H9 (cell line): ENCODE results near the gene SLC13A5. TPM values are rescaled to one million over a fixed set of nuclear protein-coding genes. Genes with fewer than 3 reads are reported as not detected.

Experiments
- DNase-seq: peaks from one replicate; pipeline ENCODE4 v3.0.0-alpha.2; 2017
- H2AFZ ChIP-seq: one replicate; pipeline ENCODE4 v1.6.1; 2013; ENCODE audit warnings: mild to moderate bottlenecking, low read length, control low read depth, moderate library complexity
- H2AK5ac ChIP-seq: 2 replicates; pipeline ENCODE4 v1.6.1; 2013; ENCODE audit warnings: low read length, control low read depth, mixed read lengths; ENCODE audit not compliant: insufficient read length
- H2BK120ac ChIP-seq: one replicate; pipeline ENCODE4 v1.6.1; 2013; ENCODE audit warnings: low read depth, mild to moderate bottlenecking, low read length, control low read depth, inconsistent platforms; ENCODE audit not compliant: poor library complexity, severe bottlenecking
- H2BK12ac ChIP-seq: 2 replicates; pipeline ENCODE4 v1.6.1; 2013; ENCODE audit warnings: low read length, control low read depth, mixed read lengths, low read depth; ENCODE audit not compliant: insufficient read length
- H2BK15ac ChIP-seq: 2 replicates; pipeline ENCODE4 v1.6.1; 2013; ENCODE audit warnings: low read depth, low read length, control low read depth
- H2BK20ac ChIP-seq: one replicate; pipeline ENCODE4 v1.6.1; 2013; ENCODE audit warnings: low read depth, mild to moderate bottlenecking, low read length, control low read depth, inconsistent platforms; ENCODE audit not compliant: poor library complexity, severe bottlenecking
- H2BK5ac ChIP-seq: 2 replicates; pipeline ENCODE4 v1.6.1; 2013; ENCODE audit warnings: low read length, control low read depth, mixed read lengths; ENCODE audit not compliant: insufficient read length
- H3K14ac ChIP-seq: 2 replicates; pipeline ENCODE4 v1.6.1; 2013; ENCODE audit warnings: low read length, control low read depth; ENCODE audit not compliant: insufficient read depth
- H3K18ac ChIP-seq: 2 replicates; pipeline ENCODE4 v1.6.1; 2013; ENCODE audit warnings: low read depth, mild to moderate bottlenecking, mixed read lengths, low read length, control low read depth; ENCODE audit not compliant: insufficient read length
- H3K23ac ChIP-seq: 2 replicates; pipeline ENCODE4 v1.6.1; 2013; ENCODE audit warnings: low read length, control low read depth, mixed read lengths, low read depth; ENCODE audit not compliant: insufficient read length
- H3K23me2 ChIP-seq: 2 replicates; pipeline ENCODE4 v1.6.1; 2013; ENCODE audit warnings: low read depth, mild to moderate bottlenecking, mixed read lengths, low read length, control low read depth; ENCODE audit not compliant: insufficient read length, poor library complexity, severe bottlenecking
- H3K27ac ChIP-seq: 2 replicates; pipeline ENCODE4 v1.5.1; 2013; ENCODE audit warnings: low read length, control low read depth, mixed read lengths, low read depth; ENCODE audit not compliant: insufficient read length
- H3K27me3 ChIP-seq: 2 replicates; pipeline ENCODE4 v1.6.1; 2013; ENCODE audit warnings: low read length, control low read depth, inconsistent platforms; ENCODE audit not compliant: insufficient read depth
- H3K4ac ChIP-seq: 2 replicates; pipeline ENCODE4 v1.6.1; 2013; ENCODE audit warnings: low read depth, mild to moderate bottlenecking, control low read depth, inconsistent platforms, low read length, moderate library complexity
- H3K4me1 ChIP-seq: 2 replicates; pipeline ENCODE4 v1.6.1; 2013; ENCODE audit warnings: low read length, control low read depth, inconsistent platforms; ENCODE audit not compliant: insufficient read depth
- H3K4me2 ChIP-seq: 2 replicates; pipeline ENCODE4 v1.6.1; 2013; ENCODE audit warnings: low read length, control low read depth, mixed read lengths; ENCODE audit not compliant: insufficient read length, insufficient read depth
- H3K56ac ChIP-seq: 2 replicates; pipeline ENCODE4 v1.6.1; 2013; ENCODE audit warnings: low read depth, mild to moderate bottlenecking, mixed read lengths, low read length, control low read depth; ENCODE audit not compliant: insufficient read length
- H3K79me1 ChIP-seq: 2 replicates; pipeline ENCODE4 v1.6.1; 2013; ENCODE audit warnings: low read depth, mild to moderate bottlenecking, moderate library complexity, low read length, control low read depth, inconsistent platforms; ENCODE audit not compliant: insufficient read depth, poor library complexity, severe bottlenecking
- H3K79me2 ChIP-seq: 2 replicates; pipeline ENCODE4 v1.6.1; 2013; ENCODE audit warnings: low read length, control low read depth, inconsistent platforms; ENCODE audit not compliant: insufficient read depth
- H3K9ac ChIP-seq: 2 replicates; pipeline ENCODE4 v1.6.1; 2013; ENCODE audit warnings: low read length, control low read depth, mixed read lengths; ENCODE audit not compliant: insufficient read length; ENCODE audit errors: extremely low read depth
- H3K9me3 ChIP-seq: one replicate; pipeline ENCODE4 v1.6.1; 2013; ENCODE audit warnings: low read depth, low read length, inconsistent platforms; ENCODE audit not compliant: control insufficient read depth
- H3T11ph ChIP-seq: one replicate; pipeline ENCODE4 v1.6.1; 2013; ENCODE audit warnings: mild to moderate bottlenecking, low read length, control low read depth, inconsistent platforms
- H4K20me1 ChIP-seq: one replicate; pipeline ENCODE4 v1.6.1; 2013; ENCODE audit not compliant: control insufficient read depth, insufficient read length, insufficient read depth
- H4K5ac ChIP-seq: 2 replicates; pipeline ENCODE4 v1.6.1; 2013; ENCODE audit warnings: low read depth, mild to moderate bottlenecking, mixed read lengths, low read length, control low read depth; ENCODE audit not compliant: insufficient read length
- H4K8ac ChIP-seq: replicated peaks from 2 replicates; pipeline ENCODE4 v1.6.1; 2013; ENCODE audit warnings: low read length, control low read depth, mixed read lengths, low read depth; ENCODE audit not compliant: insufficient read length
- H4K91ac ChIP-seq: 2 replicates; pipeline ENCODE4 v1.6.1; 2013; ENCODE audit warnings: low read depth, mild to moderate bottlenecking, moderate library complexity, mixed read lengths, low read length, control low read depth; ENCODE audit not compliant: insufficient read length
- H3K27ac Mint-ChIP-seq, 3 experiments: 2 replicates in 2 of 3; 3 replicates in 1 of 3; pipeline ENCODE4 v1.8.0; 2020 to 2021; ENCODE audit warnings: mixed read lengths in 3 of 3, mild to moderate bottlenecking in 1 of 3, moderate library complexity in 1 of 3
- H3K27me3 Mint-ChIP-seq: 2 replicates; pipeline ENCODE4 v1.8.0; 2021; ENCODE audit warnings: low read depth, mild to moderate bottlenecking, moderate library complexity, mixed read lengths
- H3K36me3 Mint-ChIP-seq, 3 experiments: 2 replicates in 2 of 3; 3 replicates in 1 of 3; pipeline ENCODE4 v1.8.0; 2020 to 2021; ENCODE audit warnings: low read depth in 3 of 3, mixed read lengths in 3 of 3; ENCODE audit not compliant: insufficient read depth in 1 of 3
- H3K4me1 Mint-ChIP-seq, 2 experiments: 2 replicates each; pipeline ENCODE4 v1.8.0; 2020; ENCODE audit warnings: mixed read lengths in 2 of 2
- H3K4me3 Mint-ChIP-seq, 2 experiments: 2 replicates in 1 of 2; 3 replicates in 1 of 2; pipeline ENCODE4 v1.8.0; 2020 to 2021; ENCODE audit warnings: mild to moderate bottlenecking in 2 of 2, mixed read lengths in 2 of 2, moderate library complexity in 1 of 2
- H3K9me3 Mint-ChIP-seq, 2 experiments: 2 replicates in 1 of 2; 3 replicates in 1 of 2; pipeline ENCODE4 v1.8.0; 2020; ENCODE audit warnings: mild to moderate bottlenecking in 2 of 2, mixed read lengths in 2 of 2, moderate library complexity in 1 of 2
- CTCF ChIP-seq: fragments of 200-600 bp; sonication (generic); conservative IDR thresholded peaks from 3 replicates; pipeline ENCODE4 v1.8.0; 2021; ENCODE audit warnings: antibody characterized with exemption, mild to moderate bottlenecking
- WGBS: extraction: QIAGEN DNeasy Blood & Tissue Kit; methylation state at CpG from one replicate; pipeline ENCODE4 v1.1.7; 2013; ENCODE audit warnings: missing lambda C conversion rate, low lambda C conversion rate, mixed read lengths; ENCODE audit not compliant: insufficient read length; ENCODE audit errors: extremely low coverage; 5-methylcytosine and 5-hydroxymethylcytosine counted together
- total RNA-seq: library from RNA; stranded (reverse); gene quantifications from 2 replicates; pipeline ENCODE4 v1.2.1, GENCODE V29; 2021

Gene SLC13A5
- total RNA-seq, 1 experiment from 2014 or later = 1.6 TPM

DNA sequence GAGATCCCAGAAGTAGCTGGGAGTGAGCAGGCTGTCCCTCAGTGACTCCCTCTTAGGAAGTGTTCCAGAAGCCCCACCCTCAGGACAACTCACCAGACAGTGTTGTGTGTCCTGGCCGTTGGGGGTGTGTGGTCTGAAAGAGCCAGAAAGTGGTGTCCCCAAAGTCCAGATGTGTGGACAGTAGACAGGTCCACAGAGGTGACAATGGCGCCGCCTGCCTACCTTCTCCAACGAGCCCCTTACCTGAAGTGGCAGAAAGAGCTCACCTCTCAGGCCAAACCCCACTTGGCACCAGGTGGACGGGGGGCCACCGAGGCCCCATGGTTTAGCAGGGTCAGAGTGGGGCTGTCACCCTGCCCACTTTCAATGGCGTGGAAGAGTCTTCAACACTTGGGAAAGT, 41.7 kb downstream of the SLC13A5 start:
- Histone ChIP-seq H3K4me1 (no peaks in the 10 kb centered on the region), H3T11ph (no peak overlapping the region), H3K4ac (no peak overlapping the region), H3K23me2 (no peaks in the 10 kb centered on the region), H4K20me1 (no peaks in the 10 kb centered on the region), H3K23ac (no peak overlapping the region), H3K14ac (no peak overlapping the region), H3K9ac (no peak overlapping the region), H2BK12ac (no peak overlapping the region), H3K56ac (no peak overlapping the region), H3K27ac (no peak overlapping the region), H2AFZ (no peak overlapping the region), H4K8ac (no peak overlapping the region), H2AK5ac (no peak overlapping the region), H3K79me1 (no peaks in the 10 kb centered on the region), H4K5ac (no peak overlapping the region), H3K4me2 (no peak overlapping the region), H3K18ac (no peak overlapping the region), H2BK20ac (no peak overlapping the region), H3K9me3 (no peaks in the 10 kb centered on the region), H2BK5ac (no peak overlapping the region), H3K27me3 (no peaks in the 10 kb centered on the region; the same call in none of the 2 replicates), H2BK15ac (no peak overlapping the region), H4K91ac (no peak overlapping the region), H3K79me2 (no peaks in the 10 kb centered on the region), H2BK120ac (no peak overlapping the region)
- peaks cover 23% of the 10 kb centered on the region for H3K27me3 Mint-ChIP-seq
- no peak overlapping the region for H3K27ac Mint-ChIP-seq
- no peak for TF ChIP-seq CTCF
- H3K4me1 Mint-ChIP-seq = peaks cover 2 to 6% of the 10 kb centered on the region in 2 experiments; a peak in 3 of 4 replicates
- no CpG with 5 or more reads among the region's 7 CpGs for WGBS
- no peak overlapping the region for H3K4me3 Mint-ChIP-seq
- DNase-seq = no peak
- H3K36me3 Mint-ChIP-seq = no peaks in the 10 kb centered on the region; a peak in 1 of 7 replicates
- H3K9me3 Mint-ChIP-seq = no peaks in the 10 kb centered on the region
